BLaER1 treated with 17β-estradiol and CSF1 and Interleukin-3, amounts not matched to agents 10 nM and 100 nM (cell line): Measurements from ENCODE around the gene CEP63.
A peak's percentile ranks its signal among the peaks of the same experiment; 100 is the strongest.
"Not testable (repeated sequence)": the region's sequence is repeated elsewhere in the genome, so short reads cannot be mapped to it uniquely, and the experiment has no call there.

Experiments used
- H3K27ac ChIP-seq, 11 experiments: shearing (Covaris generic); formaldehyde crosslinking; 2 replicates each; pipeline ENCODE4 v1.8.1; 2022
- H3K27me3 ChIP-seq, 11 experiments: shearing (Covaris generic); formaldehyde crosslinking; 2 replicates each; pipeline ENCODE4 v1.8.1; 2022
- H3K36me3 ChIP-seq, 11 experiments: shearing (Covaris generic); formaldehyde crosslinking; 2 replicates each; pipeline ENCODE4 v1.8.1; 2022
- H3K4me1 ChIP-seq, 10 experiments: shearing (Covaris generic); formaldehyde crosslinking; 2 replicates each; pipeline ENCODE4 v1.8.1; 2022
- H3K4me2 ChIP-seq, 11 experiments: shearing (Covaris generic); formaldehyde crosslinking; 2 replicates each; pipeline ENCODE4 v1.8.1; 2022
- H3K4me3 ChIP-seq, 10 experiments: shearing (Covaris generic); formaldehyde crosslinking; 2 replicates each; pipeline ENCODE4 v1.8.1; 2022
- H3K9ac ChIP-seq, 11 experiments: shearing (Covaris generic); formaldehyde crosslinking; 2 replicates each; pipeline ENCODE4 v1.8.1; 2022
- H3K9me3 ChIP-seq, 11 experiments: shearing (Covaris generic); formaldehyde crosslinking; replicated peaks in 1 of 11; 2 replicates each; pipeline ENCODE4 v1.8.1; 2022
- H4K20me1 ChIP-seq, 11 experiments: shearing (Covaris generic); formaldehyde crosslinking; 2 replicates each; pipeline ENCODE4 v1.8.1; 2022
- Cebpa-rat ChIP-seq, 11 experiments: shearing (Covaris generic); IDR thresholded peaks; 2 replicates each; pipeline ENCODE4 v1.8.1; 2022

CEP63 gene

GRCh38 chr3:134594331-134594741, 108.5 kb downstream of the CEP63 start:
- peak in 2 of 11 experiments; percentile 9 to 55; a peak in 1 of 22 replicates for TF ChIP-seq Cebpa-rat (IDR thresholded peaks at IDR 0.05)
- peaks cover 0 to 39% (median 26%) of the 10 kb centered on the region in 10 experiments; a peak in 16 of 20 replicates for H3K4me1 ChIP-seq
- peak overlapping the region in 9 of 11 experiments; percentile 3 to 74 (median 47); a peak in 17 of 22 replicates for H3K4me2 ChIP-seq
- H4K20me1 ChIP-seq, result no peaks in the 10 kb centered on the region
- peak overlapping the region in 4 of 11 experiments; percentile 13 to 41 (median 15); a peak in 4 of 22 replicates for H3K9ac ChIP-seq
- peaks cover 0 to 37% (median 9%) of the 10 kb centered on the region in 11 experiments; a peak in 12 of 22 replicates for H3K9me3 ChIP-seq
- no peak overlapping the region for H3K4me3 ChIP-seq
- H3K36me3 ChIP-seq, result no peaks in the 10 kb centered on the region
- H3K27me3 ChIP-seq, result no peaks in the 10 kb centered on the region
- peak overlapping the region in 9 of 11 experiments; percentile 48 to 78 (median 68); a peak in 17 of 22 replicates for H3K27ac ChIP-seq

- Histone ChIP-seq H3K9me3 (peaks cover 0 to 37% (median 9%) of the 10 kb centered on the region in 11 experiments; a peak in 12 of 22 replicates), H3K27ac (peak overlapping the region in 9 of 11 experiments; percentile 48 to 78 (median 68); a peak in 18 of 22 replicates), H3K4me2 (peak overlapping the region in 8 of 11 experiments; percentile 41 to 74 (median 48); a peak in 16 of 22 replicates), H3K4me1 (peaks cover 2 to 45% (median 29%) of the 10 kb centered on the region in 10 experiments), H3K9ac (peak overlapping the region in 3 of 11 experiments; percentile 15 to 46 (median 34); a peak in 4 of 22 replicates)
- not testable (repeated sequence) for H3K4me3 ChIP-seq, H3K36me3 ChIP-seq, H3K27me3 ChIP-seq, H4K20me1 ChIP-seq
Measured at GRCh38 chr3:134594986-134595385, 109.1 kb downstream of the CEP63 start.

- peaks cover 0 to 12% (median 0%) of the 10 kb centered on the region in 11 experiments; a peak in 1 of 22 replicates for H4K20me1 ChIP-seq
- no peaks in the 10 kb centered on the region for H3K27me3 ChIP-seq
- H3K27ac ChIP-seq, result no peak overlapping the region
- H3K4me1 ChIP-seq, result peaks cover 14 to 70% (median 41%) of the 10 kb centered on the region in 10 experiments
- peaks cover 0 to 34% (median 9%) of the 10 kb centered on the region in 11 experiments; a peak in 12 of 22 replicates for H3K9me3 ChIP-seq
- H3K9ac ChIP-seq, result no peak overlapping the region
- H3K36me3 ChIP-seq, result no peaks in the 10 kb centered on the region
- no peak overlapping the region for H3K4me3 ChIP-seq
- TF ChIP-seq Cebpa-rat (IDR thresholded peaks at IDR 0.05), result no peak
- H3K4me2 ChIP-seq, result peak overlapping the region in 5 of 11 experiments; percentile 0 to 41 (median 15); a peak in 2 of 22 replicates
Measured at GRCh38 chr3:134597390-134597970, 111.6 kb downstream of the CEP63 start.

DNA sequence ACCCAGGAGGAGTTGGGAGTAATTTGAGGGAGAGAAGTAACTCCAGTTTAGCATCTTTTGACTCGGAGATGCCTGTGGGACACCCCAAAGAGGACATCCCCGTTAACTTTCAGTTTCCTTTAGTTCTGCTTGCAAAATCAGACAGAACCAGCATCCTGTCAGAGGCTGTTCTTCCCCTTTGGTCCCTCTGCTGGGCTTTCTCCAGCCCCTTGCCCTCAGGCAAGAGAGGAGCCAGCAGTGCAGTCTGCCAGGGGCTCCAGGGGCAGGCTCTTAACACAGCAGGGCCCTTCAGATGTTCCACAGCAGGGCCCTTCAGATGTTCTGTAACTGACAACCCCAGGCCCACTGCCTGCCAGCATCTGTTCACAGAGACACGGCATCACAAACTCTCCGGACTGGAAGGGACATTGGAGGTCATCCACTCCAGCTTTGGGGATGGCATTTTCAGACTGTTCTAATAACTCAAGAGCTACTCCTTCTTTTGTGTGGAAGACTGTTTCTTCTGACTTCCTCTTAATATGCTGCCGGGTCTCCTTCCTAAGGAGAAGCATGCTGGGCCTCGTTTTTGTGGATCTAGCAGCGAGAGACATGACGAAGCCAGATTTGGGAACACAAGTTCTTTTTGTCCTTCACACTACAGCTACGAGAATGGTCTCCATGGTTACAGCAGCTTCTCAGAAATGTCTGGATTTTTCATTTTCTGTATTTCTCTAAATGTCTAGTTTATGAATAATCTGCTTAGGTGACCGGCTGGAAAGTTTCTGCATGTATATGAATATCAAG, 113.1 kb downstream of the CEP63 start:
- peaks cover 0 to 14% (median 0%) of the 10 kb centered on the region in 11 experiments; a peak in 2 of 22 replicates for H4K20me1 ChIP-seq
- H3K27me3 ChIP-seq, result no peaks in the 10 kb centered on the region
- no peak overlapping the region for H3K4me3 ChIP-seq
- H3K27ac ChIP-seq, result peak overlapping the region in 4 of 11 experiments; percentile 23 to 51 (median 39); a peak in 6 of 22 replicates
- TF ChIP-seq Cebpa-rat (IDR thresholded peaks at IDR 0.05), result no peak
- H3K4me2 ChIP-seq, result peak overlapping the region in 8 of 11 experiments; percentile 24 to 69 (median 57); a peak in 15 of 22 replicates
- H3K4me1 ChIP-seq, result peaks cover 28 to 82% (median 55%) of the 10 kb centered on the region in 10 experiments
- H3K9ac ChIP-seq, result peak overlapping the region in 3 of 11 experiments; percentile 5 to 24 (median 22); a peak in 5 of 22 replicates
- H3K36me3 ChIP-seq, result no peaks in the 10 kb centered on the region
- H3K9me3 ChIP-seq, result peaks cover 0 to 33% (median 9%) of the 10 kb centered on the region in 11 experiments; a peak in 12 of 22 replicates

- Histone ChIP-seq H3K4me3 (no peak overlapping the region), H3K36me3 (no peaks in the 10 kb centered on the region), H3K27me3 (no peaks in the 10 kb centered on the region), H3K9ac (peak overlapping the region in 3 of 11 experiments; percentile 7 to 21 (median 8); a peak in 2 of 22 replicates), H3K9me3 (peaks cover 0 to 21% (median 5%) of the 10 kb centered on the region in 11 experiments; a peak in 12 of 22 replicates), H4K20me1 (peaks cover 0 to 14% (median 0%) of the 10 kb centered on the region in 11 experiments; a peak in 3 of 22 replicates), H3K27ac (peak overlapping the region in 2 of 11 experiments; percentile 3 to 10; a peak in 1 of 22 replicates), H3K4me1 (peaks cover 21 to 75% (median 46%) of the 10 kb centered on the region in 10 experiments), H3K4me2 (peak overlapping the region; percentile 19 to 62 (median 44); a peak in 21 of 22 replicates)
- no peak for TF ChIP-seq Cebpa-rat (IDR thresholded peaks at IDR 0.05)
Measured at GRCh38 chr3:134600206-134600605, 114.3 kb downstream of the CEP63 start.

DNA sequence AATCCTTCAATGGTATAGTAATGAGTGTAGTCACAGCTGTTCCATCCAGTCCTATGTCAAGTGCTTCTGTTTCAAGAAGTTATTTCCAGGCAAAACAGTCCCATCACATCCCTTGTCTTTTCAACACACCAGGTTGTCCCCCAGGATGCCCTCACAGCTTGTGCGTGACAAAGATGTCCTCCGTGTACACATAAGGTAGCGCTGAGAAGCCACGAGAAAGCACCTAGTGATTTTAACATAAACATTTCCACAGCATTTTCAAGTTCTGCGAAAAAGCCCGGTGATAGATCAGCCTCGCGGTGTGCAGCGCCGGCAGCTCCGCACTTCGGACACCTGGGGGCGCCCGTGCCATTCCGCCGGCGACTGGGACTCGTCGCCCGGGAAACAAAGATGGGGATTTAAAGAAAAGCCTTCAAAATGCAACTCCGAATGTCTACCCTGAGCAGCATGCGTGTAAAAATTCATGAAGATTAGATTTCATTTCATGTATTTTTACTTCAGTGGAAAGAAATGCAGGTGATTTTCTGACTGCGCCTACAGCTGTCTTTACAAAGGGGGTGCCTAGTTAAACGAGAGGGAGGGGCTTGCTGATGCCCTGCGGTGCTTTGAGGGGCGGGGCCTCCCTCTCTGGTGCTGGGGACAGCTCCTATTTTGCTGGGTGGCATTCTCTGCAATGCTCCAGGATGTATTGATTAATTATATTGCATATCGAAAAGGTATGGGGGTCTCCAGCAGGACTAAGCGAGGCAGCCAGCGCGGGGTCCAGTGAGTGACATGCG, 115.0 kb downstream of the CEP63 start:
- peak overlapping the region; percentile 34 to 62 (median 44) for H3K4me2 ChIP-seq
- H3K27ac ChIP-seq, result peak overlapping the region in 2 of 11 experiments; percentile 3 to 10; a peak in 1 of 22 replicates
- H3K9ac ChIP-seq, result peak overlapping the region in 2 of 11 experiments; percentile 7 to 8; a peak in 1 of 22 replicates
- no peak for TF ChIP-seq Cebpa-rat (IDR thresholded peaks at IDR 0.05)
- peaks cover 25 to 80% (median 52%) of the 10 kb centered on the region in 10 experiments for H3K4me1 ChIP-seq
- no peaks in the 10 kb centered on the region for H3K27me3 ChIP-seq
- H3K36me3 ChIP-seq, result no peaks in the 10 kb centered on the region
- peak overlapping the region in 4 of 10 experiments; percentile 19 to 54 (median 34); a peak in 6 of 20 replicates for H3K4me3 ChIP-seq
- H4K20me1 ChIP-seq, result peaks cover 0 to 14% (median 0%) of the 10 kb centered on the region in 11 experiments; a peak in 3 of 22 replicates
- peaks cover 0 to 14% (median 4%) of the 10 kb centered on the region in 11 experiments; a peak in 9 of 22 replicates for H3K9me3 ChIP-seq

DNA sequence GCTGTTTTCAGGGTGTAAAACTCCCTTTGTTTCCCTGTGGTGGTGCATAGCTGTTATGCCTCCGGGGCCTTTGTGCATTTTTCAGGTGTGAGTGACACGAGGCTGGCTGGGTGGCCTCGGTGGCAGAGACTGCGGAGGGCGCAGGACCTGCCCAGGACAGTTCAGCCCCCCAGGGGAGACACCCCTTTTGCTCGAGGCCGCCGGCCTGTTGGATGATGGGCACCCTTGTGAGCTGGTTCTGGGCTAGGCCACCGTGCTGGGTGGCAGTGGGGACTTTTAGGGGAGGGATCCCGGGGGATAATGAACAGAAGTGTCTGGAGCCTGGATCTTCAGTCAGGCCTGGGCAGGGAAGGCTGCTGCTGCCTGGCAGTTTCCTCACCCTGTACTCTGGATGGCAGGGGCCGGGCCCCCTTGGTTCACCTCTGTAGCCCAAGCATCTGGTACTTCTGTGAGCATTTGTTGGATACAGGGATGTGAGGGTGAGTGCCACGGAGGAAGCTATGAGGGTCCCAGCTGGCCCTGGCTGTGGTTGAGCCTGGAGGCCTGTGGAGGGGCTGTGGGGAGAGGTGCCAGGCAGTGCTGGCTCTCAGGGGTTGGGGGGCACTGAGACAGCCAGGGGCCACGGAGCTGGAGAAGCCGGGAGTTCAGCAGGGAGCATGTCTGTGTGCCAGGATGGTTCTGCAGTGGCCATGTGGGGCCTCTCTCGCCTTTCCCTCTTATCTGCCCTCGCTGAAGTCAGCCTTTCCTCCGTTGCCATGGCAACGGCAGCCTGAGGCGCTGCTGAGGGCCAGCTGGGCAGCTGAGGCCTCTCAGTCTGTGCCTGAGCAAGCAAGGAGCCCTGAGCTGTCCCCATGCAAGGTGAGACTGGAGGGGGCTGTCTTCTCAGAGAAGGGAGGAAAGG, 115.9 kb downstream of the CEP63 start:
- Histone ChIP-seq H3K4me2 (peak overlapping the region in 7 of 11 experiments; percentile 37 to 82 (median 61); a peak in 5 of 22 replicates), H3K27me3 (no peaks in the 10 kb centered on the region), H3K9me3 (peaks cover 0 to 5% (median 0%) of the 10 kb centered on the region in 11 experiments; a peak in 8 of 22 replicates), H3K9ac (no peak overlapping the region), H3K36me3 (no peaks in the 10 kb centered on the region), H3K4me3 (0 out of 20 replicates have a peak overlapping the region, but pooled peaks of 1 of the 10 experiments have one; percentile 19), H4K20me1 (peaks cover 0 to 14% (median 0%) of the 10 kb centered on the region in 11 experiments; a peak in 3 of 22 replicates), H3K27ac (no peak overlapping the region), H3K4me1 (peaks cover 34 to 90% (median 61%) of the 10 kb centered on the region in 10 experiments)
- no peak for TF ChIP-seq Cebpa-rat (IDR thresholded peaks at IDR 0.05)
